ENCODE measurements around the gene IPO4. TPM values are rescaled to one million over a fixed set of nuclear protein-coding genes. Genes with fewer than 3 reads are reported as not detected.

The IPO4 gene
- total and polyA plus RNA-seq, 3 experiments from 2014 or later = 20.9 to 172 (median 164) TPM

DNA sequence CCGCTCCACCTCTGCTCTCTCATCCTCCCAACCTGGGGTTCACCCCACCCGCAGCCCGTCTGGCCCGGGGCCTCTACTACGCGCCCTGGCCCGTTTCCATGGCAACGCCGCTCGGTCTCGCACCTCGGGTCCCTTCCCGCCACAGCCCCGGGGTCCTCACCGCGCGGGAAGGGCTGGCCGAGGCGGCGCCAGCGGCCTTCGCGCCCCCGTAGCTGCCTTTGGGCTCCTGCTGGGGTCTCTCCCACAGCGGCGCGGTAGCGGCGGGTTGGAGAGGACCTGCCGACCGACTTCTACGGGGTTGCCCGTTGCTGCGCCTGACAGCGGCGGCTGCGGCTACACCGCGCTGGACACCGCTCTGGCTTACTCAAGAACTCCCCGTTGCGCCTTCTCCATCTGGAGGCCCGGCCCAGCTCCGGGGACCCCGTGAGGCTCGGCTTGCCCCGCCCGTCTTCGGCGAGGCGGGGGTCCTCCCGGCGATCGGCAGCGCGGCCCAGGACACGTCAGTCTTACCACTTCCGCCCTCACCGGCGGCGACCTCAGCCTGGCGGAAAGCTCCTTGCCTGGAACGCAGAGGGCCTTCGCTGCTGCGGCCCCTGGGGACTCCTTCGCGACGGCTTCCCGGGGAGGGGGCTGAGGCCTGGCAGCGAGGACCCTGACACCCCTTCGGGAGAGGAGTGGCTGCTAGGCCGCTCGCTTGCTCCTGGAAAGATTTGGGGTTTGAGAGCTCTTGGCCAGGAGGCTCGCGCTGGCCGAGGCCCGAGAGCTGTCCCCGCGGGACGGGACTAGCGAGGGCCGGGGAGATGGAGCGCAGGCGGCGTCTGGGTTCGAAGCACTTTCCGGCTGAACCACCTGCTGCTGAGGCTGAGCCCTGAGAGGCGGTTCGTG is 6.8 kb upstream of the IPO4 start, which contains the start of gene TM9SF1:
TSS of gene TM9SF1 (minus strand) at position 256 of the 885 bp plus-strand sequence. CDS start 422 bp downstream, outside the sequence.
- POLR2A ChIA-PET = interaction anchor here (0.5 to 3.2 kb wide), 14 partner anchors 10 to 516 kb away, joined by 3 to 43 read pairs (median 6); partner anchors contain the start of genes CHMP4A, DCAF11, EMC9 and IRF9
- peaks cover 0 to 3% (median 0%) of the 10 kb centered on the region in 5 donors for H3K9me3 Mint-ChIP-seq
- DNase-seq = peak; percentile 89 to 98 (median 91)
- peaks cover 37 to 76% (median 56%) of the 10 kb centered on the region in 3 donors for H3K4me1 Mint-ChIP-seq
- Histone ChIP-seq H3K36me3 (ENCODE audit: insufficient read depth, low read length) (peaks cover 16% of the 10 kb centered on the region), H3K4me1 (ENCODE audit: insufficient read depth, low read length) (peaks cover 32% of the 10 kb centered on the region), H3K4me3 (ENCODE audit: low read length) (peak within 1 kb of the TSS; percentile 91), H3K27me3 (ENCODE audit: insufficient read depth, low read length, poor library complexity, severe bottlenecking) (no peaks in the 10 kb centered on the region), H3K9me3 (ENCODE audit: low read length) (no peaks in the 10 kb centered on the region), H3K27ac (ENCODE audit: low read depth, low read length) (peak within 1 kb of the TSS; percentile 100)
- H3K36me3 Mint-ChIP-seq = peaks cover 9 to 61% (median 12%) of the 10 kb centered on the region in 3 donors
- CTCF ChIA-PET = interaction anchor here (0.5 to 2.2 kb wide), 17 partner anchors 10 to 138 kb away, joined by 3 to 22 read pairs (median 4); partner anchors contain the start of genes CHMP4A, CIDEB, IRF9 and MDP1
- peaks cover 0 to 1% of the 10 kb centered on the region in 2 donors for H3K27me3 Mint-ChIP-seq
- H3K27ac Mint-ChIP-seq = peak within 1 kb of the TSS; percentile 96 to 100 (median 99)
- H3K4me3 Mint-ChIP-seq = peak within 1 kb of the TSS; percentile 83 to 96 (median 94)

DNA sequence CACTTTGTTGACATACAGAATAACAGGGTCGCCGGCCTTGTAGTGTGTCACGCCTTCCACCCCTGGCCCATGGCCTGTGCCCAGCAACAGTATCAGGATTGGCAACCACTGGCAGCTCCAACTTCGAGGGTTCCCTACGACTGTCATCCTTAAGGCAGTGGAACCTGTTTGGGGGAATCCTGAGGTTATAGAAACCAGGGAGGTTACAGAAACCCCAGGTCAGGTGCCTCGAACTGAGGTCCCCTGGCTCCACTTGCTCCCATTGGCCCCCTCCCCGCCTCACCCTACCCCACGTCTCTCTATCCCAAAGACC is 6.2 kb upstream of the IPO4 start:
- Mint-ChIP-seq H3K27ac (peak overlapping the region; percentile 96 to 100 (median 99)), H3K4me3 (peak overlapping the region; percentile 83 to 96 (median 94)), H3K4me1 (peaks cover 37 to 74% (median 56%) of the 10 kb centered on the region in 3 donors), H3K27me3 (peaks cover 0 to 1% of the 10 kb centered on the region in 2 donors), H3K36me3 (peaks cover 9 to 63% (median 12%) of the 10 kb centered on the region in 3 donors), H3K9me3 (peaks cover 0 to 3% (median 0%) of the 10 kb centered on the region in 5 donors)
- ChIA-PET CTCF (interaction anchor here (1.0 to 2.2 kb wide), 11 partner anchors 10 to 139 kb away, joined by 3 to 22 read pairs (median 5); partner anchors contain the start of genes CHMP4A, CIDEB, IRF9 and MDP1), POLR2A (interaction anchor here (0.6 to 3.2 kb wide), 8 partner anchors 18 to 80 kb away, joined by 3 to 43 read pairs (median 16); partner anchors contain the start of genes CHMP4A, DCAF11, IRF9 and MDP1)
- no peaks in the 10 kb centered on the region for H3K9me3 ChIP-seq (ENCODE audit: low read length)
- H3K27ac ChIP-seq (ENCODE audit: low read depth, low read length) = peak overlapping the region; percentile 100
- H3K4me1 ChIP-seq (ENCODE audit: insufficient read depth, low read length) = peaks cover 32% of the 10 kb centered on the region
- peaks cover 16% of the 10 kb centered on the region for H3K36me3 ChIP-seq (ENCODE audit: insufficient read depth, low read length)
- DNase-seq = no peak
- no peaks in the 10 kb centered on the region for H3K27me3 ChIP-seq (ENCODE audit: insufficient read depth, low read length, poor library complexity, severe bottlenecking)
- peak overlapping the region; percentile 91 for H3K4me3 ChIP-seq (ENCODE audit: low read length)

DNA sequence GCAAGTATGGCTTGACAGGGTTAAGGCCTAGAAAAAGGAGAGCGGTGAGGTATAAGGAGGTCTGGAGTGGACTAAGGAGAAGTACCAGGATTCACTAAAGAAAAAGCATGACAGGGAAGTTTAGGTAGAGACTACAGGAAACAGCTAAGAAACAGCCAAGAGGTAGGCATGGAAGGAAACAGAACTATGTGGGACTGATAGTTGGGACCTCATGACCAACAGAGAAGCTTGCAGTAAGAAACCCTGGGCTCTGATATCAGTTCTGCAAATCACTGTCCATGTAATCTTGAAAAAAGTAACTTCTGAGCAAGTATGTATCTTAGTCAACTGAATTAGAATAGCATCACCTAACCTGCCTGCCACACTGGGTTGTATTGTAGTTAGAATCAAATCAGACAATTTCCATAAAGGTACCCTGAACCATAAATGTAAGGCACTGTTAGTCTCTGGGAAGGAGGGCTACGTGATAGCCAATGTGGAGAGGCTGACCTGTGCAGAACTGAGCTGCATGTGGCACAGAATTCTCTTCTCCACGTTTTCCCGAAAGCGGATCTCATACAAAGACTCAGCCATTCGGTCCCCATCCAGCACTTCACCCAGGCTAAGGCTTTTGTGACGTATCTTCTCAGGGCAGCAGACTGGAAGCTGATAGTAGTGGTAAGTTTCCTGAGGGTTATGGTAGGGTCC is 5.7 kb upstream of the IPO4 start:
- H3K9me3 ChIP-seq (ENCODE audit: low read length) = no peaks in the 10 kb centered on the region
- ChIA-PET POLR2A (interaction anchor here (1.8 to 3.2 kb wide), 5 partner anchors 19 to 58 kb away, joined by 9 to 43 read pairs (median 20); partner anchors contain the start of genes CHMP4A, IRF9, MDP1 and PSME1), CTCF (interaction anchor here (1.2 to 2.2 kb wide), 7 partner anchors 19 to 139 kb away, joined by 3 to 7 read pairs (median 5); partner anchors contain the start of genes CHMP4A, CIDEB, MDP1 and PSME2)
- H3K4me1 ChIP-seq (ENCODE audit: insufficient read depth, low read length) = peaks cover 35% of the 10 kb centered on the region
- H3K27me3 ChIP-seq (ENCODE audit: insufficient read depth, low read length, poor library complexity, severe bottlenecking) = no peaks in the 10 kb centered on the region
- H3K4me1 Mint-ChIP-seq = peaks cover 38 to 75% (median 56%) of the 10 kb centered on the region in 3 donors
- H3K9me3 Mint-ChIP-seq = peaks cover 0 to 3% (median 0%) of the 10 kb centered on the region in 5 donors
- peak overlapping the region; percentile 96 to 100 (median 99) for H3K27ac Mint-ChIP-seq
- H3K4me3 ChIP-seq (ENCODE audit: low read length) = peak overlapping the region; percentile 91
- peaks cover 0 to 1% of the 10 kb centered on the region in 2 donors for H3K27me3 Mint-ChIP-seq
- peaks cover 9 to 63% (median 12%) of the 10 kb centered on the region in 3 donors for H3K36me3 Mint-ChIP-seq
- peak overlapping the region; percentile 100 for H3K27ac ChIP-seq (ENCODE audit: low read depth, low read length)
- H3K4me3 Mint-ChIP-seq = peak overlapping the region; percentile 83 to 96 (median 94)
- peaks cover 16% of the 10 kb centered on the region for H3K36me3 ChIP-seq (ENCODE audit: insufficient read depth, low read length)
- DNase-seq = no peak

DNA sequence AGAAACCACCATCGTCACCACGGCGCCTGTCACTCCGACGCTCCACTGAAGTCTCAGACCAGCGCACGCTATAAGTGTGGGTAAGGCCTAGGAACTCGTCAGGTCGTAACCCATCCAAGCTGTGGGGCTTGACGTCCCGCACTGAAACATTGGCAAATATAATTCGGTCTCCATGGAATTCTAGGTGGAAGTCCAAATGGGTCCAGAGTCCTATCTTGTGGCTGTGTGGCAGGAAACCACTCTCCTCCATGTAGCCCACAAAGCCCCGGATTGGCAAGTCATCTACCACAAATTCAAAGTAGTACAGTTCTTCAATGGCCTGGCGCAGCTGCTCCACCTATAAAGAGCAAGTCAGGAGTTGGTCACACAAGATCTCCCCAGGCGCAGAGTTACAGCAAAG is 4.3 kb upstream of the IPO4 start:
- no peaks in the 10 kb centered on the region for H3K9me3 ChIP-seq (ENCODE audit: low read length)
- H3K27ac ChIP-seq (ENCODE audit: low read depth, low read length) = no peak overlapping the region
- H3K27ac Mint-ChIP-seq = peak overlapping the region; percentile 50 to 99 (median 86)
- peaks cover 40 to 77% (median 59%) of the 10 kb centered on the region in 3 donors for H3K4me1 Mint-ChIP-seq
- no peak overlapping the region for H3K4me3 ChIP-seq (ENCODE audit: low read length)
- peak overlapping the region in 4 of 7 donors; percentile 23 to 78 (median 50) for H3K4me3 Mint-ChIP-seq
- POLR2A ChIA-PET = no interaction called here
- H3K9me3 Mint-ChIP-seq = no peaks in the 10 kb centered on the region
- CTCF ChIA-PET = interaction anchor here (1.4 kb wide), 1 partner anchor 20 kb away, joined by 5 read pairs; the partner anchor contains the start of gene CHMP4A
- DNase-seq = no peak
- H3K27me3 Mint-ChIP-seq = peaks cover 0 to 1% of the 10 kb centered on the region in 2 donors
- peaks cover 39% of the 10 kb centered on the region for H3K4me1 ChIP-seq (ENCODE audit: insufficient read depth, low read length)
- H3K36me3 Mint-ChIP-seq = peaks cover 0 to 58% (median 8%) of the 10 kb centered on the region in 3 donors
- H3K27me3 ChIP-seq (ENCODE audit: insufficient read depth, low read length, poor library complexity, severe bottlenecking) = no peaks in the 10 kb centered on the region
- peaks cover 16% of the 10 kb centered on the region for H3K36me3 ChIP-seq (ENCODE audit: insufficient read depth, low read length)

DNA sequence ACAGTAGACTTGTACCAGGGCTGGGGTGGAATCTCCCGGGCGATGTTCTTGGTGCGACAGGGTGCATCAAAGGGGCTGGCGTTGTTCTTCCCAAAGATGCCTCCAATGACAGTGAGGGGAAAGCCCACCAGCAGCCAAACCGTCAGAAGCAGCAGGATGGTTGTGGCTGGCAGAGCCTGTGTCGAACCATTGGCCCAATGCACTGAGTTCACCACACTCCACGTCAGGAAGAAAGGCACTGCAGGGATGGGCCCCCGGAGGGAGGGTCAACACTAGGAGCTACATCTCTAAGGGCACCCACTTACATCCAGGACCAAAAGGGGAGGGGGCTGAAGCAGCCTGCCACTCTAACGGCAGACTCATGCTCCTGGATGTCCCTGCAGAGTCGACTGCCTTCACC is 1.8 kb upstream of the IPO4 start:
- H3K36me3 ChIP-seq (ENCODE audit: insufficient read depth, low read length) = peaks cover 32% of the 10 kb centered on the region
- Mint-ChIP-seq H3K36me3 (peaks cover 0 to 60% (median 8%) of the 10 kb centered on the region in 3 donors), H3K9me3 (no peaks in the 10 kb centered on the region), H3K4me3 (peak overlapping the region in 1 of 7 donors; percentile 55), H3K27me3 (no peaks in the 10 kb centered on the region), H3K27ac (peak overlapping the region in 5 of 8 donors; percentile 86 to 99 (median 96)), H3K4me1 (peaks cover 37 to 72% (median 56%) of the 10 kb centered on the region in 3 donors)
- no peaks in the 10 kb centered on the region for H3K9me3 ChIP-seq (ENCODE audit: low read length)
- DNase-seq = no peak
- H3K27ac ChIP-seq (ENCODE audit: low read depth, low read length) = no peak overlapping the region
- H3K4me1 ChIP-seq (ENCODE audit: insufficient read depth, low read length) = peaks cover 43% of the 10 kb centered on the region
- no peak overlapping the region for H3K4me3 ChIP-seq (ENCODE audit: low read length)
- H3K27me3 ChIP-seq (ENCODE audit: insufficient read depth, low read length, poor library complexity, severe bottlenecking) = no peaks in the 10 kb centered on the region
- ChIA-PET CTCF (interaction anchor here (1.6 kb wide), 1 partner anchor 52 kb away, joined by 4 read pairs; the partner anchor contains the start of gene TINF2), POLR2A (no interaction called here)

DNA sequence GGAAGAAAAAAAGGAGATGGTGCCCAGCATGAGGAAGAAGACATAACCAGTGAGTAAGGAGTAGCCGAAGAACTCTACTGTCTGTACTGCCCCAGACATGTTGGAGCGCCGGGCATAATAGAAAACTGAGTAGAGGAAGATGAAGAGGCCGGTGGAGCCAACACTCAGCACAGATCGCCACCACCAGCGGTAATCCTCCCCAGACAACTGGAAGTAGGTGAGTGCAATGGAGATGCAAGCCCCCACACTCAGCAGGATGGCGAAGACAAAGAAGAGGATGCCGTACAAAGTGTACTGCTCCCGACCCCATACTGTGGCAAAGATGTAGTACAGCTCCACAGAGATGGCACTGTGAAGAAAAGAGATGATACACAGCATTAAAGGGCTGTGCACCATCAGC is 844 bp upstream of the IPO4 start:
- Mint-ChIP-seq H3K9me3 (no peaks in the 10 kb centered on the region), H3K4me3 (peak overlapping the region in 2 of 7 donors; percentile 94 to 95), H3K4me1 (peaks cover 31 to 62% (median 50%) of the 10 kb centered on the region in 3 donors), H3K27me3 (no peaks in the 10 kb centered on the region), H3K36me3 (peaks cover 0 to 62% (median 8%) of the 10 kb centered on the region in 3 donors), H3K27ac (peak overlapping the region; percentile 44 to 99 (median 96))
- no peak overlapping the region for H3K4me3 ChIP-seq (ENCODE audit: low read length)
- peaks cover 41% of the 10 kb centered on the region for H3K36me3 ChIP-seq (ENCODE audit: insufficient read depth, low read length)
- no peaks in the 10 kb centered on the region for H3K27me3 ChIP-seq (ENCODE audit: insufficient read depth, low read length, poor library complexity, severe bottlenecking)
- H3K27ac ChIP-seq (ENCODE audit: low read depth, low read length) = no peak overlapping the region
- H3K9me3 ChIP-seq (ENCODE audit: low read length) = no peaks in the 10 kb centered on the region
- CTCF ChIA-PET = interaction anchor here (1.0 to 5.2 kb wide), 13 partner anchors 17 to 242 kb away, joined by 3 to 36 read pairs (median 6); partner anchors contain the start of genes CHMP4A, CIDEB, DCAF11 and IRF9
- POLR2A ChIA-PET = interaction anchor here (1.3 to 2.0 kb wide), 7 partner anchors 23 to 54 kb away, joined by 3 to 16 read pairs (median 4); partner anchors contain the start of genes CHMP4A, IRF9, MDP1 and PSME1
- no peak for DNase-seq
- H3K4me1 ChIP-seq (ENCODE audit: insufficient read depth, low read length) = peaks cover 37% of the 10 kb centered on the region

DNA sequence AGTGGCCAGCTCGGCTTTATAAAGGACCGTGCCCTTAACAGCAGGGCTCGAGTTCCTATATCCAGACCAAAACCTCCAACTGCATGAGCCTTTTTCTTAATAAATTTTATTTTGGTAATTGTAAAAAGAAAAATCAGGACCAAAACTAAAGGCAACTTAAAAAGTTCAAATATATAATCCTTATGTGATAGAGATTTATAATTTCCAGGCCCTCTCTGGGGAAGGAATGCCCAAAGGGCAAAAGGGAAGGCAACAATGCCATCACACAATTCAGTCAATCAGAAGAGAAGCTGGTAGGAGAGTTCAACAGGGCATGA is 401 bp upstream of the IPO4 start:
- H3K9me3 ChIP-seq (ENCODE audit: low read length) = no peaks in the 10 kb centered on the region
- Mint-ChIP-seq H3K4me3 (peak overlapping the region; percentile 90 to 95 (median 92)), H3K36me3 (peaks cover 0 to 62% (median 8%) of the 10 kb centered on the region in 3 donors), H3K4me1 (peaks cover 27 to 58% (median 46%) of the 10 kb centered on the region in 3 donors), H3K27ac (peak overlapping the region; percentile 80 to 99 (median 96)), H3K9me3 (no peaks in the 10 kb centered on the region), H3K27me3 (no peaks in the 10 kb centered on the region)
- no peak overlapping the region for H3K4me3 ChIP-seq (ENCODE audit: low read length)
- CTCF ChIA-PET = interaction anchor here (0.5 to 5.2 kb wide), 14 partner anchors 11 to 242 kb away, joined by 3 to 36 read pairs (median 5); partner anchors contain the start of genes CHMP4A, CIDEB, DCAF11 and IRF9
- DNase-seq = no peak
- H3K36me3 ChIP-seq (ENCODE audit: insufficient read depth, low read length) = peaks cover 42% of the 10 kb centered on the region
- H3K27me3 ChIP-seq (ENCODE audit: insufficient read depth, low read length, poor library complexity, severe bottlenecking) = no peaks in the 10 kb centered on the region
- peak overlapping the region; percentile 74 for H3K27ac ChIP-seq (ENCODE audit: low read depth, low read length)
- H3K4me1 ChIP-seq (ENCODE audit: insufficient read depth, low read length) = peaks cover 32% of the 10 kb centered on the region
- POLR2A ChIA-PET = interaction anchor here (0.6 to 2.0 kb wide), 8 partner anchors 18 to 54 kb away, joined by 3 to 16 read pairs (median 4); partner anchors contain the start of genes CHMP4A, IRF9, MDP1 and PSME1
